Skin epidermis (tissue), 12 donors: ENCODE results near the gene ELMO1.

ENCODE experiments used
- H3K27ac ChIP-seq, 21 experiments: fragments of 200-600 bp; sonication (generic) in 11 of 21; one replicate each; pipeline ENCODE4 v1.5.0; 2020; ENCODE audit warnings: mild to moderate bottlenecking in 3 of 21, inconsistent platforms in 2 of 21, moderate library complexity in 2 of 21
- H3K4me3 ChIP-seq, 7 experiments: fragments of 200-600 bp; sonication (generic) in 2 of 7; one replicate each; pipeline ENCODE4 v1.5.0; 2020; ENCODE audit warnings: inconsistent platforms in 2 of 7, mild to moderate bottlenecking in 2 of 7, moderate library complexity in 1 of 7

ELMO1 gene

DNA sequence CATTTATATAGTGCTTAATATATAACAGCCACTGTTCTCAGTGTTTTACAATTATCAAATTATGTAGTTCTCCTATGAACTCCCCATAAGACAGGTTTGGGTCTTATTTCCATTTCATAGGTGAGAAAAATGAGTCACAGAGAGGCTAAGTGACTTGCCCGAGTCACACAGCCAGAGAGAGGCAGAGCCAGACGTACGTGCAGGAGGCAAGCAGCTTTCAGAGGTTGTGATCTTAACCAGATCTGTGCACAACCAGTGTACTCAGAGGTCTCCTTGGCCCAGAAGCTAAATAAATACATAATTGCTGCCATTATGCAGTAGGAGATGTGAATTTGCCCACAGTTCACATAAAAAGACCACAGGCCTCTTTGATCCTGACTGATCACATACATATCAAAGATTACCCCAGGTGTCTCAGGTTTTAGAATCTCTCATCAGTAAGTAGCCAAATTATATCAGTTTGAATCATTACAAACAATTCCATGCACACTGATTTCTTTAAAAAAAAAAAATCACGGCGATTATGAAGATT lies 419.7 kb downstream of the ELMO1 start:
- H3K4me3 ChIP-seq: no peak overlapping the region
- no peak overlapping the region for H3K27ac ChIP-seq

DNA sequence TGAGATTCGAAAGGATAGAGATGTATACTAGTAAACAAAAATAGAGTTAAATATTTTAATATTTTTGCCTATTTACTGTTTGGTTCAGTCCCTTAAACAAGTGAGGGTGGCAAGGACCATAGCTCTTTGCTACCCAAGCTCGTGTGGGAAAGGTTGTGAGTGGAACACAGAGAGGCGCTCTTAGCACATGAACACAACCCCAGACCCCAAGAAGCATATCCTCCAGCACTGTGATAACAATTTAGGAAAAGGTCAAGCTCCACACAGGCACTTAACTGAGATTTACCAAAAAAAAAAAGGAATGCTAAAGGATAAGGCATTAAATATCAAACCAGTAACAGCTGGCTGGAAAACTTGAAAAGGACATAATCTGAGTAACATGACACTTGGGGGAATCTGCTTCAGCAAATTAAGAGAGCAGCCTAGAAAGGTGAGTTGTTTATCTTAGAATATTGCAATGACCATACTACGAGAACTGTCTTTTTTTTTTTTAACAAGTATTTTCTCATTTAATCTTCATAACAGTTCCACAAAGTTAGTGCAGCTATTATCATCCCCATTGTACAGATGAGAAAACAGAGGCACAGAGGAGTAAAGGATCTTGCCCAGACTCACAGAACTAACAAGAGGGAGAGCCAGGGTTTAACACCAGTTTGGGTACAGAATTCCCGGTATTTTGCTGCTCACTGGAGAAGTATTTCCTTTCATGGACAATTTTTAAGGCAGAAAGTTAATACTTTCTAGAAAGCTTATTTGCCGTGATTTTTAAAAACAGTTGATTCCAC lies 420.9 kb downstream of the ELMO1 start:
- Histone ChIP-seq H3K4me3 (no peak overlapping the region), H3K27ac (no peak overlapping the region)

DNA sequence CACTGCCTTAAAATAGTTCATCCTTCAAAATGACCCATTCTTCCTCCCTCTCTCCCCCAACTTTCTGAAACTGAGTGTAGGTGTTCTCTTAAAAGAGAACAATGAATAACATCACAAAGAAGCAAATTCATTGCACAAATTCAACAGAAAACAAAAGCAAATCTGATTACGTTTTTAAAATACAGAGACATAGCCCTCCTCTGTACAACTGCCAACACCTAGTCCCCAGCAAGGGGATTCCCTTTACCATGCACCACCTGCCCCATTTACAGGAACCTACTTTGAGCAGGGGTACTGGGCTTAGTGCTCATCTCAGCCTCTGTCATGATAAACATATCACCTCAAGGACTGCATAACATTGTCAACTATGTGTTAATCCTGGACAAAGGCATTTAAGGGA lies 421.6 kb downstream of the ELMO1 start:
- no peak overlapping the region for H3K27ac ChIP-seq
- no peak overlapping the region for H3K4me3 ChIP-seq

DNA sequence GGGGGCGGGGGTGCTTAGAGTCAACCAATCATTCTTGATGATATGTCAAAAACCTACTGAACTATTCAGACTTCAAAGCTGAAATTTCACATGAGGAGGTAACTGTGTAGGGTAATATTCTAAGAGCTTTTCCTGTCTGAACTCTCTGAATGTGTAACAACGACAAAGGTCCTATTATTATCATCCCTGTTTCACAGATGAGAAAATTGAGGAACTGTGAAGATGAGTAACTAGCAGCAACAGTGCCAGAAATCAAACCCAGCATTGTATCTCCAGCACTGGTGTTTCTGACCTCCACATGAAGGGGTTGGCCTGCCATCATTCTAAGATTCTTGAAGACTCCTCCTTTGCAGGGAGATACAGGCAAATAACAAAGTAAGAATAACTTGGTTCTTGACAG lies 429.7 kb downstream of the ELMO1 start:
- no peak overlapping the region for H3K27ac ChIP-seq
- H3K4me3 ChIP-seq: no peak overlapping the region

DNA sequence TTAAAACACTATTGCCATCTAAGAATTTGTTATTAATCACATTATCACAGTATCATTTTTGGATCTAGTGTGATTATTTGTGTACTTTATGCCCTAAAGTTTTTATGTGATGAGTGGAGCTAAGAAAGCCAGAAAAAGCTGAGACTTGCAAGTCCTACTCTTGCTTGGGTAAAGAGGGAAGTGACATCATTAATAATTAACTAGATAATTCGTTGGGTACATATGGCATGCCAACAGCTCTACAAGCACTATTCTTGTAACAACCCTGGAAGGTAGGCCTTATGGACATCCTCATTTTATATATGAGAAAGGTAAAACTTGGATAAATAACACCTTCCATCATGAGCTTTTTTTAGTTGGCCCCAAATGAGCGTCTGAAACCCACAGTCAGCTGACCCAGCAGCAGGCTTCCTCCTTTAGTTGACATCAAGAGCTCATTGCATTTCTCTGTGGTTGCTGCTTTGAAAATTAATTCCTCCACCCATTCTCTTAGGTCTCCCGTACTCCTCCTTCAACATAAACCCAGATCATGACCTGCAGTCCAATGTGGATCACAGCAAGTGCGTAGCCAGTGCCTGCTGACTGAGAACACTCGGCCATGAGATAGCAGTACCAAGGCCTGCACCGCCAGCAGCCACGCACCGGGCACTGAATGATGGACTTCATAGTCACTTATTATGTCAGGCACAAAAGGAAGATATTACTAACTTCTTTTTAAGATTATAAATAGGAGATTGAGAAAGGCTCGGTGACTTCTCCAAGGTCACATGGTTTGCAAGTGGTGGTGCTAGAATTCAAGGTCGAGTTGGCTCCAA lies 432.4 kb downstream of the ELMO1 start:
- H3K27ac ChIP-seq: no peak overlapping the region
- H3K4me3 ChIP-seq: no peak overlapping the region

DNA sequence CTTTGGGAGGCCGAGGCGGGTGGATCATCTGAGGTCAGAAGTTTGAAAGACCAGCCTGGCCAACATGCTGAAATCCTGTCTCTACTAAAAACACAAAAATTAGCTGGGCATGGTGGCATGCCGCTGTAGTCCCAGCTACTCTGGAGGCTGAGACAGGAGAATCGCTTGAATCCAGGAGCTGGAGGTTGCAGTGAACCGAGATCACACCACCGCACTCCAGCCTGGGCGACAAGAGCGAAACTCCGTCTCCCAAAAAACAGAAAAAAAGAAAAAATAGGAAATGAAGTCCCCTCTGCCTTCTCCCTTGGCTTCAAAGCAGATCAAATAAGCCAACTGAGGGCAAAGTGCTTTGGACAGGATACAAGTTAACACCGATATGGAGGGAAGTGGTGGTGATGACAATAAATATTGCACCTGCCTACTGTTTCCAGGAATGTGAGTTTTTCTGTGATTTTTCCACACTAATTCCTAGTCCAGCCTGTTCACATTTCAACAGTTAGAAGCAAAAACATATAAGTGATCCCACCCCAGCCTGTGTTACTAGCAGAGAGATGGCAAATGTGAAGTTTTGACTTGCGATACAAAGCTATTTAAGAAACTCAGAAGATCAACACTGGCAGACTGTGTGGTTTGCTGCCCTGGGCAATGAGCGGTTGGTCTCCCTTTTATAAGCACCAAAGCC lies 433.2 kb downstream of the ELMO1 start:
- H3K4me3 ChIP-seq: no peak overlapping the region

DNA sequence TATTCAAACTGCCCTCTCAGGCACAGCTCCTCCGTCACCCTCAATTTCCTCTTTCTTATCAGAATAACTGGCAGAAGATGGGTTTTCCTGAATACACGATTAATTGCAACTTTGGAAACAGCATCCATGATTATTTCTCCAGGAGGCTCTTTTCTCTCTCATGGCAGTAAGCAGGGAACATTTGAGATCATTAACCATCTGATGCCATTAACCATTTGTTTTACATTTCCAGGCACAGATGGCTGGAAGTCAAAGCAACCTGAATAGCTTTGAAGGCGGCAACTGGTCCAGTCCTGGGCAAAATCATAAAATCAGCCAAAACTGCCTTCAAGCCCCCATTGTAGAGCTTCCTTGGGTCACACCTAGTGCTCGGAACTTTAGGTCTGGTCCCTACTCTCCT lies 434.9 kb downstream of the ELMO1 start:
- no peak overlapping the region for H3K27ac ChIP-seq
- H3K4me3 ChIP-seq: no peak overlapping the region

More for the DNA sequence above, 433.2 kb downstream of the ELMO1 start:
- no peak overlapping the region for H3K27ac ChIP-seq

DNA sequence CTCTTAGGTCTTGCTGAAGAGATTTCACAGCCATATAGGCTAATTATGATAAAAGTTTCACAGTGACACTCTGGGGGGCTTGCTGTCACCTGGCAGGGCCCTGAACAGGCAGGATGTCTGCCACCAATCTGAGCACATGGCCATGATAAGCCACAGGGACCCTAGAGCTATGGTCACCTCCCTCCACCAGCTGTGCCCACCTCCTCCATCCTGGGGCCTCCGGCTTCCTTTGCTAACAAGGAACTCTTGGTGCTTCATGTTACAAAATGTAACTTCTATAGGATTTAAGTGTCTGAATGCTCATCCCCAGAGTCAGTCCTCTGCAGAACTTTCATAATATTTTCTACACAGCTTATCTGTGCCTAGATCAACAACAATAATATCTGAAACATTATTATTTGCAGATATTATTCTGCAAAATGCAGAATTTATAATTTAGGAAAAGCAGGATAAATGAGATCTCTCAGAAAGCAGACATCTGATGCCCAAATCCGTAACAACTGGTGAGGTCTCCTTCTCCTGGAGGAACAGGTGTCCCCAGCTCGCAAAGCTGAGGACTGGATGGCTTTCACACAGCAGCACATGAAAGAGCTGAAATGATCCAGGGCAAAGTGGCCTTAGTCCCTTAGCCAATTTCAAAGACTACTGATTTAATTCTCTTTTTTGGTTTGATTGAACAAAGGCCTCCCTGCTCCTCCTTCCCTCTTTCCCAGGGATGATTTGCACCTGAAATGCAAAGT lies 437.3 kb downstream of the ELMO1 start:
- H3K27ac ChIP-seq: no peak overlapping the region
- H3K4me3 ChIP-seq: no peak overlapping the region

DNA sequence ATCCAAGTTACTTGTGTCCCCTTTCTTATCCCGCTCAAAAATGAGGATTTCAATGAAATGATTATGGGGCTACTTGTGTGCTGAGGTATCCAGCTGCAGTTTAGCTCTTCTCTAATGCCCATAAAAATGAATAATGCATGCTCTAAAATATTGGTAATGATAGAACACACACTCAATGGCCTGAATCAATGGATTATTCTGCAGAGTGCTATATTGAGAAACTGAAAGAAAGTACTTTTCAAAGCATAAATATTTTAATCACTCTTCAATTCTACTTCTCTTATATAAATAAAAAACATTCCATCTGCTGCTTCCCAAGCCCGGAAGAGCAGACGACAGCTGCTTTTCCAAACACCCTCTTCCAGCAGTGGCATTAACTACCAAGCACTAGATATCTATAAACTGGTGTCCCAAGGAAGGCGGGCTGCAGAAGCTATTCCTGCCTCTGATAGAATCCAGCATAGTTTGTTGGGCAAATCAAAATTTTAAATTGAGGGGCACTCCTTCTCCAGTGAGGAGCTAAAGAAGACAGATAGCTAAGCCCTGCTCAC lies 439.5 kb downstream of the ELMO1 start:
- no peak overlapping the region for H3K4me3 ChIP-seq

DNA sequence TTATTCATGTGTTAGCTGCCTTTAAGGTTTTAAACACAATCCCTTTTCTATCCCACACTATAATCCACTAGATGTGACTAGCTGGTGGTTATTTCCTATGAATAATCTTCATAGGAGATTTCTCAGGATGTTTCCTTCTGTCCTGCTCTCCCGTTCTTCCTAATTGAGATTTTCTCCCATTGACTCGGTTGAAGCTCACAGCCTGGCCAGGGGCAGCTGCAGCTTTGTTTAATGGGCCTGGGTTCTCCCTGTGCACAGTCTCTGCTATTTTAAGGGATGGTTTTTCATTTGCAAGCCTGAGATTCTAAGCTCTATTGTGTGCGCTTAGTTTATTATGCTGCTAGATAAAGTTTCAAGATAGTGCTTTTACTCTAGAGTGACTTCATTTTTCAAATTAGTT lies 441.0 kb downstream of the ELMO1 start:
- no peak overlapping the region for H3K27ac ChIP-seq
- H3K4me3 ChIP-seq: no peak overlapping the region

More for the DNA sequence above, 439.5 kb downstream of the ELMO1 start:
- H3K27ac ChIP-seq: no peak overlapping the region

DNA sequence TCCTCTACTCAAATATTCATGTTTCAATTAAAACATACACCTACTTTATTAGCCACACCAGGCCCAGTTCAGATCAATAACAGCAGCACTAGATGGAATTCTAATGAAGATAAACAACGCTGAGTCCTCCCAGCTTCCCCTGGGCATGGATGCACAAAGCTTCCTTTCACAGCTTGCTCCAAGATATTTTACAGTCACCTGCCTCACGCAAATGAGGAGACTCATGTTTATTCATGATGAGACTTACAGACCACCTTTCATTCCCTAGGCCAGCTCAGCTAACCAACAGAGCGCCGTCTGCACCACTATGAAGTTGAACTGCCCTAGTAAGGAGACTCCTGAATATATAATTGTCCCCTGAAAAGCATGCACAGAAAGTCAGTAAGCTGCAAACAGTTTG lies 441.4 kb downstream of the ELMO1 start:
- no peak overlapping the region for H3K27ac ChIP-seq
- H3K4me3 ChIP-seq: no peak overlapping the region

DNA sequence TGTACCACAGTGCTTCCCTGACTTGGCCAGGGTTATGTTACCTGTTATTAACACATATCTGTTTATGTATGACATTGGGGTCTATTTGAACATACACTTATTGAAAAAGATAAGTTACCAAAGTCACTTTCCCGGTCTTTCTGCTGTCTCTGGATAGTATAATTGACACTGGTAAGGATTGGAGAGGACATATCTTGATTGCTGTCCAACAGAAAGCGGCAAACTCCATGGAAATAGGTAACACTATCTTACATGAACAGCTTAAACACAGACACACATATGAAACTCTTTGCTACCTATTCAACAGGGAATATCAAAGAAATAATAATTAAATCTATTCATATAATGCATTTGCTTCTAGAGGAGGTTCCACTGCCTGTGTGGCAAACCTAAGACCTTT lies 441.9 kb downstream of the ELMO1 start:
- no peak overlapping the region for H3K27ac ChIP-seq

DNA sequence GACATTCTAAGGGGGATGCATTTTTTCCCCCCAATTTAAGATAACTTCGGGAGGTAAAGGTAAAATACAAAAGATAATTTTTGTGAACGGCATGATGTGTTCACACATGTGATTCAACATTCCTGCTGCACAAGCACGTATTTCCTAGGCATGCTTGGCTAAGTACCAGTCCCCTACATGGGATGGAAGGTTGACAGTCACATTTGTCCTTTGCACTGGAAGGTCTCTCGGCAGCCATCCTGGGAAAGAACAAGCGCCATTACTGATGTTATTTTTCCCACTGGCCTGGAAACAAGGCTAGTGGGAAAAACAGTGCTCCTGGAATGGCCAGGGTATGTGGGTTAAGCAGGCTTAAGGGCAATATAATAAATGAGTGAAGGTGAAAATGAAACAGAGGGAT lies 448.2 kb downstream of the ELMO1 start:
- no peak overlapping the region for H3K27ac ChIP-seq
- no peak overlapping the region for H3K4me3 ChIP-seq

More for the DNA sequence above, 441.9 kb downstream of the ELMO1 start:
- no peak overlapping the region for H3K4me3 ChIP-seq

DNA sequence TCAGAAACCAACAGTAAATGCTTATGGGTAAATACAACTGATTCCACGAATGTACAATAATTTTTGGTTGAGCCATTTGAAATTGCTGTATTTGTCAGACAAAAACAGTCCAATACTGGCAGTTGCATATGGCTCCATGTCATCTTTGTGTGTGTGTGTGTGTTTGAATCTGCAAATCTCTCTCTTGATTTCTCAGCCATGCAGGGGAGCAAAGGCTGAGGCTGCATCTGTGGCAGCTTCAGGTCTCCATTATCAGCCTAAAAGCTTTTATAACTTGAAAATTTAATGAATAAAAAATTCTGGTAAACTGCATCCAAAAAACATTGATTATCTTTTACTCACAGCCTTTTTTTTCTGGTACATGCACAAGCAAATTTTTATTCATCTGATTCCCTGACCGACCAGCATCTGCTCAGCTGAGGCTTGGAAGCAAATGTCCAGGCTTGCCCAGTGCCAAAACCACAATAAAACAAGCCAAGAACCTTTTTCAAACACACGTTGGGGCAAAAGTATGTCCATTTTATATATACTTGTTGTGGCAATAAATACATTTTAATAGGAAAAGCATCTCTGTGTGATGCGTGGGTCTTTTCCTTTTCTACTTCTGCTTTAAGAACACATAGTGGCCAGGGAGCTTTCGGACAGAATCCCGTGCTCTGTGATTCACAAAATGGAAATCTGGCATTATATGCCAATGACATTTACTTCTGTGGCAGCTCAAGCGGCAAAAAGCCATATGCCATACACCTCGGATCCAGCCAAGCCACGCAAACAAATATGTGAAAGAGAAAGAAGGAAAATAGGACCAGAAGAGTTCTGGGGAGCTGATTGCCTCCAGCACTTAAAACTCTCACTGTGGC lies 448.8 kb downstream of the ELMO1 start:
- H3K27ac ChIP-seq: peak overlapping the region in 1 of 21 experiments; percentile 26
- no peak overlapping the region for H3K4me3 ChIP-seq

DNA sequence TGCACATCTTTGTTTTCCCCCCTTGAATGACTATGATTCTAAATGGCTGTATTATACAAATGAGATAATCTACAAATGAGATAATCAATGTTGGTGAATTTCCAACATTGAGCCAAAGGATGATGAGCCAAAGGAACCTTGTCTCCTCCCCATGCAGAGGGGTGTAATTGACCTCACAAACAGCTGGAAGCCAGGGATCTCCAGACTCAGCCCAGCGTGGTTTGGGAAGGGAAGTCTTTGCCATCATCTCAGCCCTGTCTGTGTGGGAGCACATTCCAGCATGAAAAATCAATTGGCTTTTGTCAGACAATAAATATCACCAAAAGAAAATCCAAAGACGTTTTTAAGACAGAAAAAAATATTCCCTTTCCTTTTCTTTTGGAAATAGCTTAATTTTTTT lies 452.9 kb downstream of the ELMO1 start:
- Histone ChIP-seq H3K4me3 (no peak overlapping the region), H3K27ac (no peak overlapping the region)

DNA sequence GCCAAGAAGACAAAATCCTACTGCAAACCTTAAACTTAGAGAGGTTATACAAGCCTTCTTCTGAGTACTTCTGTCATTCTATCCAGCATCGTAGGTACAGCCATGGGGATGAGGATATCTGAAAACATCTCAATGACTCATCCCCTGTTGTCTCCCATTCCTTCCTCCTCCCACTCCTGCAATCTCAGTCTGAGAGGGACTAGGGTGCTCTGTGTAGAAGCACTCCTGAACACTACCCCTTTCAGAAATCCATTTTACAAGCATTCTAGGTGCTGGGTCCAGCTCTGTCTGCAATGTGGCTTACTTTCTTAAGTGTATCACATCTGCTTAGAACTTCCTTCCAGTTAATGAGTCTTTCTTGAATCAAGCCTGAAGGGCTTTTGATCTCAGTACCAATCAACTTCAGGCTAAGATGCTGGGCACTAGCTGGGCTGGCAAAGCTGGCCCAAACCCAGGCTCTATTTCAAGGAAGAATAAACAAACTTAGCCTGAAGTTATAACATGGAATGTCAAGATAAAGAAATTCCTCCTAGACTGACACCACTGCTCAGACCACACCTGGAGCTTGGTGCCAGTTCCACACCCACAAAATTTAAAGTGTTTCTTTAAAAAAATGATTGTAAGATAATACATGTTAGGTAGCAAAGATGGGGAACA lies 454.1 kb downstream of the ELMO1 start:
- no peak overlapping the region for H3K4me3 ChIP-seq
- no peak overlapping the region for H3K27ac ChIP-seq

DNA sequence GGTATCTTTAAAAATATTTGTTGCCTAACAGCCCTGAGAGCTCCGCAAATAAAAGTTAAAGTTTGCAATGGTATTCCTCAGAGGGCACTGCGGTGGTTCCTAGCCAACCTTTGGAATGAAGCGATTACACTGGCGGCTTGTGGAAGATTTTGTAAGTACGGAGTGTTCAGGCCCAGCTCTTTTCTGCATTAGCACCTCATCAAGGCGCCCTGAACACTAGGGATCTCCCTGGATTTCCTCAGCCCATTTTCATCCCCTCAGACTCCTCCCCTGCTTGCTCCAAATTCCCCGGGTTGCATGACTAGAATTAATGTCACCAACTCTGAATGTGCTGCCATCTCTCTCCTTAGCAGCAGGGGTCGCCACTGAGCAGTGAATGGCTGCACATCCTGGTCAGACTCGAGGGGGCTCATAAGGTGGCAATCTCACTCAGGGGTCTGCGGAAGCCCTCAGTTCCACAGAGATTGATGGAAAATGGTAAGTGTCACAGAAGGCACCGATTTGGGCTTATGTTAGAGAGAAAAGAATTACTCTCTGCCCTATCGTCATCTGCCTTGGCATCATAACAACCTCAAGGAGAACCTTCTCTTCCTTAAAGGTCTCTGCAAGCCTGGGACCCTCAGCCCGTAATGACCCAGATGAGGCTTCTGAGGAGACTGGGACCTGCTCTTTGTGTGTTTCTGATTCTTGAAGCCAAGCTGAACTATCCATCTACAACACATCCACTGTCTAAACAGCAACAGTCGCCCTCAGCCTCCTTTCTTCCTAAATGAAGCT lies 461.5 kb downstream of the ELMO1 start:
- Histone ChIP-seq H3K4me3 (no peak overlapping the region), H3K27ac (no peak overlapping the region)
